ENCODE data around the gene HDAC9.

Gene HDAC9

DNA sequence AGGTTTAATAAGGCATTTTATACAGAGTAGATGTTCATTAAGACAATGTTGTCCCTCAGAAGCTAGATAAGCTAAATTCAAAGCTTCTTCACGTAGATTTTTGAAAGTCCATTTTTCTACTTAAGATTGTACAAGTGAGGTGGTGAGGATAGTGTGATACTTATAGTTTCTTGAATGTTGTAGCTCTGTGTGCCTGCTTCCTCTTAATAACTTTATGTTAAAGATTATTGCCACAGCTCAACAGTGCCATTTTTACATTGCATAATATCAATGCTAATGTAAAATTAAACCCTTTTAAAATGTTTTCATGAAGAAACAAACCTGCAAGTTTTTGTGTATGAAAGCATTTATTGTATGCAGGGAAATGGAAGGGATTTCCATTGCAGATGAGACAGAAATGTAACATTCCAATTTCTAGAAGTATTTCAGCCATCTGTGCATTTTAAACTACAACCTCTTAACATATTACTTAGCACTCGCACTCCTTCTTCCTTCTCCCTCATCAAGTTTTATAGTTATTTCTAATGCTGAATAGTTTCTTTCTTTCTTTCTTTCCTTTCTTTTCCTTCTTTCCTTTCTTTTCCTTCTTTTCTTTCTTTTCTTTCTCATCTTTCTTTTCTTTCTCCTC lies 409.9 kb downstream of the HDAC9 start:
- H2AK5ac ChIP-seq (ENCODE audit: low read length, severe bottlenecking), result no peak overlapping the region
- no peak overlapping the region for H2AFZ ChIP-seq (ENCODE audit: low read depth, low read length)
- no peak overlapping the region for H2BK12ac ChIP-seq (ENCODE audit: low read length in 2 of 2)
- no peak overlapping the region for H4K91ac ChIP-seq (ENCODE audit: low read length)
- H3K9ac ChIP-seq (ENCODE audit: low read length), result no peak overlapping the region
- H3K36me3 ChIP-seq (ENCODE audit: control insufficient read depth in 1 of 2, insufficient read depth in 2 of 2, low read depth in 1 of 2, low read length in 2 of 2), result no peaks in the 10 kb centered on the region
- no peak overlapping the region for H3K18ac ChIP-seq (ENCODE audit: low read depth in 1 of 2, low read length in 2 of 2)
- DNase-seq, result no peak
- H3K4me1 ChIP-seq (ENCODE audit: control insufficient read depth, insufficient read depth, low read depth, low read length), result no peaks in the 10 kb centered on the region
- H4K8ac ChIP-seq (ENCODE audit: low read length), result no peak overlapping the region
- H3K27me3 ChIP-seq (ENCODE audit: control insufficient read depth in 1 of 2, insufficient read depth in 1 of 2, low read length in 2 of 2), result no peaks in the 10 kb centered on the region
- no peak overlapping the region for H2BK120ac ChIP-seq (ENCODE audit: low read depth, low read length)
- no peak overlapping the region for H3K4ac ChIP-seq (ENCODE audit: low read depth in 1 of 2, low read length in 2 of 2)
- no peak overlapping the region for H3K4me2 ChIP-seq (ENCODE audit: low read length, poor library complexity, severe bottlenecking)
- H2BK15ac ChIP-seq (ENCODE audit: low read depth, poor library complexity, severe bottlenecking), result no peak overlapping the region
- 100% methylated on average over 1 of the region's 2 CpGs for WGBS
- H3K79me1 ChIP-seq (replicated peaks; ENCODE audit: low read length, poor library complexity, severe bottlenecking), result no peaks in the 10 kb centered on the region
- H3K23ac ChIP-seq (ENCODE audit: low read length in 2 of 2), result no peak overlapping the region
- H2BK5ac ChIP-seq (ENCODE audit: low read depth, low read length, poor library complexity, severe bottlenecking), result no peak overlapping the region
- no peak overlapping the region for H3K14ac ChIP-seq (ENCODE audit: low read length in 2 of 2)
- peaks cover 4% of the 10 kb centered on the region for H3K9me3 ChIP-seq (ENCODE audit: control insufficient read depth, low read length)
- H3K27ac ChIP-seq (ENCODE audit: low read length, poor library complexity, severe bottlenecking), result no peak overlapping the region
- H3K4me3 ChIP-seq (ENCODE audit: insufficient read depth in 1 of 2, low read depth in 1 of 2, low read length in 2 of 2), result no peak overlapping the region

DNA sequence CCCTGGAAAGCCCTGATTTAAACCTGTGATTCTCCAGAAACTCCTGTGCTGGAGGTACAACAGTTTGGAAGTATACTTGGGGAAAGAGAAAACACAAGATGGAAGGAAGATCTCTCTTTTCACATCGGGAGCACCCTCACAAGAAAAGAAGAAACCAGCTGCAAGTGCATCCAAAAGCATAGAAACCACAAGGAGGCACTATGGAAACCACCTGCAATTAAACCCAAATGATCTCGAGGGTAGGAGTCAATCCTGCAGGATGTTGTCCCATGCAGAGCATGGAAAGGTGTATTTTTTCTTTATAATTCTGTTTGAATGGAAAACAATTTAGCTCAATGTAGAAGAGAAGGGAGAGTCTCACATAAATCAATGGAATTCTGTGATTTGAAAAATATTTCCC lies 411.4 kb downstream of the HDAC9 start:
- no peaks in the 10 kb centered on the region for H3K79me1 ChIP-seq (replicated peaks; ENCODE audit: low read length, poor library complexity, severe bottlenecking)
- H2BK12ac ChIP-seq (ENCODE audit: low read length in 2 of 2), result no peak overlapping the region

DNA sequence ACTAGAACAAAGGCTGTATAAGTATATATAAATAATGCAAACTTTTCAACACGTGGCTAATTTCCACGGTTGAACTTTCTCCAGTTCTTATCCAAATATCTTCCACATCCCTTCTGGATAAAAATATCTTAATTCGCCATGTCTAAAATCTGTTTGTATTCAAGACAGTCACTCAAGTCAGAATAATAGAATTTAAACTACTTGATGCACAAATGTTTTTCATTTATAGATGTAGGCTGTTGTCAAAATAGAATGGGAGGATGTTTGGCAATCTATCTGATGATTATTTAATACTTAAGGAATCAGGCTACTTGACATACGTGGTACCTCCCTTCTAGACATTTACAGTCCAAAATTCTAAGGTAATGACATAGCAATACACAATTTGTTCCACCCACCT lies 417.6 kb downstream of the HDAC9 start:
- no peak overlapping the region for H3K23ac ChIP-seq (ENCODE audit: low read length in 2 of 2)

More for the DNA sequence above, 411.4 kb downstream of the HDAC9 start:
- no peak overlapping the region for H4K8ac ChIP-seq (ENCODE audit: low read length)
- no peak overlapping the region for H3K4me2 ChIP-seq (ENCODE audit: low read length, poor library complexity, severe bottlenecking)
- WGBS, result 53% methylated on average over 2 of the region's 2 CpGs
- H3K4me1 ChIP-seq (ENCODE audit: control insufficient read depth, insufficient read depth, low read depth, low read length), result no peaks in the 10 kb centered on the region
- no peak overlapping the region for H2BK120ac ChIP-seq (ENCODE audit: low read depth, low read length)
- no peak overlapping the region for H3K4ac ChIP-seq (ENCODE audit: low read depth in 1 of 2, low read length in 2 of 2)
- no peaks in the 10 kb centered on the region for H3K36me3 ChIP-seq (ENCODE audit: control insufficient read depth in 1 of 2, insufficient read depth in 2 of 2, low read depth in 1 of 2, low read length in 2 of 2)
- no peak overlapping the region for H3K27ac ChIP-seq (ENCODE audit: low read length, poor library complexity, severe bottlenecking)
- H2AK5ac ChIP-seq (ENCODE audit: low read length, severe bottlenecking), result no peak overlapping the region
- no peak overlapping the region for H3K4me3 ChIP-seq (ENCODE audit: insufficient read depth in 1 of 2, low read depth in 1 of 2, low read length in 2 of 2)
- H3K9ac ChIP-seq (ENCODE audit: low read length), result no peak overlapping the region
- no peak overlapping the region for H2AFZ ChIP-seq (ENCODE audit: low read depth, low read length)
- H2BK15ac ChIP-seq (ENCODE audit: low read depth, poor library complexity, severe bottlenecking), result no peak overlapping the region
- DNase-seq, result no peak
- no peak overlapping the region for H3K14ac ChIP-seq (ENCODE audit: low read length in 2 of 2)
- no peak overlapping the region for H3K23ac ChIP-seq (ENCODE audit: low read length in 2 of 2)
- H3K9me3 ChIP-seq (ENCODE audit: control insufficient read depth, low read length), result peaks cover 6% of the 10 kb centered on the region
- H3K27me3 ChIP-seq (ENCODE audit: control insufficient read depth in 1 of 2, insufficient read depth in 1 of 2, low read length in 2 of 2), result no peaks in the 10 kb centered on the region
- no peak overlapping the region for H3K18ac ChIP-seq (ENCODE audit: low read depth in 1 of 2, low read length in 2 of 2)
- H4K91ac ChIP-seq (ENCODE audit: low read length), result no peak overlapping the region
- no peak overlapping the region for H2BK5ac ChIP-seq (ENCODE audit: low read depth, low read length, poor library complexity, severe bottlenecking)

DNA sequence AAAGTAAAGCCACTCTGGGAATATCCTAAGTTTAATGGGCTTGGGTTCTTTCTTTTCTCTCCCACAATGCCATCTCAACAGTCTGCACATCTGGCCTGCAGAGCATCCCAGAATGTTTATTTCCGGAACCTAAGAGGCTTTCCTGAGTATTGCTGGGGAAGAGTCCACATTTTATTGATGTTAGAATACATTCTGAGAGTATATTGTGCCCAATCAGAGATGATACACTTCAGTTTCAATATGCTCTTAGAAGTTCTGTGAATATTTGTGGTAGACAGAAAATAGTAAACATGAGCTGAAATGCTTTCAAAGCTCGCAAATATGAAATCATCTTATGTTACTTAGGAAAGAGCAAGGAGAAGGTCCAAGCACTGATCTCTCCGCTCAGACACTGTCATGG lies 421.3 kb downstream of the HDAC9 start:
- no peak overlapping the region for H4K91ac ChIP-seq (ENCODE audit: low read length)
- H4K8ac ChIP-seq (ENCODE audit: low read length), result no peak overlapping the region
- no peak overlapping the region for H3K4me2 ChIP-seq (ENCODE audit: low read length, poor library complexity, severe bottlenecking)
- H2BK15ac ChIP-seq (ENCODE audit: low read depth, poor library complexity, severe bottlenecking), result no peak overlapping the region
- H3K14ac ChIP-seq (ENCODE audit: low read length in 2 of 2), result no peak overlapping the region
- H3K4me1 ChIP-seq (ENCODE audit: control insufficient read depth, insufficient read depth, low read depth, low read length), result no peaks in the 10 kb centered on the region
- H2BK12ac ChIP-seq (ENCODE audit: low read length in 2 of 2), result no peak overlapping the region
- no peak overlapping the region for H3K23ac ChIP-seq (ENCODE audit: low read length in 2 of 2)
- no peak overlapping the region for H3K9ac ChIP-seq (ENCODE audit: low read length)
- no peak overlapping the region for H3K4me3 ChIP-seq (ENCODE audit: insufficient read depth in 1 of 2, low read depth in 1 of 2, low read length in 2 of 2)
- H2BK5ac ChIP-seq (ENCODE audit: low read depth, low read length, poor library complexity, severe bottlenecking), result no peak overlapping the region
- no peak overlapping the region for H2AK5ac ChIP-seq (ENCODE audit: low read length, severe bottlenecking)
- no peak overlapping the region for H2BK120ac ChIP-seq (ENCODE audit: low read depth, low read length)
- no peak overlapping the region for H2AFZ ChIP-seq (ENCODE audit: low read depth, low read length)
- no peak overlapping the region for H3K4ac ChIP-seq (ENCODE audit: low read depth in 1 of 2, low read length in 2 of 2)
- H3K27me3 ChIP-seq (ENCODE audit: control insufficient read depth in 1 of 2, insufficient read depth in 1 of 2, low read length in 2 of 2), result no peaks in the 10 kb centered on the region
- no peaks in the 10 kb centered on the region for H3K79me1 ChIP-seq (replicated peaks; ENCODE audit: low read length, poor library complexity, severe bottlenecking)
- H3K36me3 ChIP-seq (ENCODE audit: control insufficient read depth in 1 of 2, insufficient read depth in 2 of 2, low read depth in 1 of 2, low read length in 2 of 2), result no peaks in the 10 kb centered on the region
- no peak for DNase-seq
- no peak overlapping the region for H3K27ac ChIP-seq (ENCODE audit: low read length, poor library complexity, severe bottlenecking)
- peaks cover 5% of the 10 kb centered on the region for H3K9me3 ChIP-seq (ENCODE audit: control insufficient read depth, low read length)
- WGBS, result 57% methylated on average over 3 of the region's 3 CpGs
- H3K18ac ChIP-seq (ENCODE audit: low read depth in 1 of 2, low read length in 2 of 2), result no peak overlapping the region

More for the DNA sequence above, 417.6 kb downstream of the HDAC9 start:
- Histone ChIP-seq H3K27me3 (ENCODE audit: control insufficient read depth in 1 of 2, insufficient read depth in 1 of 2, low read length in 2 of 2) (no peaks in the 10 kb centered on the region), H3K4me1 (ENCODE audit: control insufficient read depth, insufficient read depth, low read depth, low read length) (no peaks in the 10 kb centered on the region), H3K27ac (ENCODE audit: low read length, poor library complexity, severe bottlenecking) (no peak overlapping the region), H3K4me2 (ENCODE audit: low read length, poor library complexity, severe bottlenecking) (no peak overlapping the region), H2AFZ (ENCODE audit: low read depth, low read length) (no peak overlapping the region), H3K36me3 (ENCODE audit: control insufficient read depth in 1 of 2, insufficient read depth in 2 of 2, low read depth in 1 of 2, low read length in 2 of 2) (no peaks in the 10 kb centered on the region), H2BK15ac (ENCODE audit: low read depth, poor library complexity, severe bottlenecking) (no peak overlapping the region), H3K9me3 (ENCODE audit: control insufficient read depth, low read length) (peaks cover 6% of the 10 kb centered on the region), H3K18ac (ENCODE audit: low read depth in 1 of 2, low read length in 2 of 2) (no peak overlapping the region), H3K79me1 (replicated peaks; ENCODE audit: low read length, poor library complexity, severe bottlenecking) (no peaks in the 10 kb centered on the region), H3K4ac (ENCODE audit: low read depth in 1 of 2, low read length in 2 of 2) (no peak overlapping the region), H2BK5ac (ENCODE audit: low read depth, low read length, poor library complexity, severe bottlenecking) (no peak overlapping the region), H3K9ac (ENCODE audit: low read length) (no peak overlapping the region), H2BK12ac (ENCODE audit: low read length in 2 of 2) (no peak overlapping the region), H3K4me3 (ENCODE audit: insufficient read depth in 1 of 2, low read depth in 1 of 2, low read length in 2 of 2) (no peak overlapping the region), H4K8ac (ENCODE audit: low read length) (no peak overlapping the region), H3K14ac (ENCODE audit: low read length in 2 of 2) (no peak overlapping the region), H2AK5ac (ENCODE audit: low read length, severe bottlenecking) (no peak overlapping the region), H4K91ac (ENCODE audit: low read length) (no peak overlapping the region), H2BK120ac (ENCODE audit: low read depth, low read length) (no peak overlapping the region)
- 89% methylated on average over 3 of the region's 4 CpGs for WGBS
- DNase-seq, result no peak
